K562 (cell line): Measurements from ENCODE around the gene PARD3B. TPM values are rescaled to one million over a fixed set of nuclear protein-coding genes. Genes with fewer than 3 reads are reported as not detected.

ENCODE experiments used
- ATAC-seq: fragments of 200-7000 bp; cut with Tn5 transposase; 3 replicates; pipeline ENCODE4 v1.9.1; 2020; ENCODE audit warnings: moderate library complexity
- BruUV-seq: library from RNA; stranded (reverse); fragments of 400-500 nt; replicated peaks from 2 replicates; lab custom pipeline; 2021; lab: Mats Ljungman, UMichigan
- CTCF ChIA-PET: fragments of 300-600 bp; formaldehyde crosslinking; extraction: SDS; loops from one replicate; lab custom pipeline; 2021; ENCODE audit warnings: low intra/inter-chr PET ratio; lab: Yijun Ruan, JAX
- POLR2A ChIA-PET: fragments of 300-600, 350-650 bp; sonication (Branson Sonifier 250); formaldehyde crosslinking; extraction: SDS; loops from one replicate; lab custom pipeline; 2021; ENCODE audit warnings: antibody characterized with exemption, inconsistent platforms; lab: Yijun Ruan, JAX
- DNase-seq, 4 experiments: peaks; one replicate each; pipeline versions ENCODE4 v3.0.0 to v3.0.0-alpha.2; 2011 to 2018; ENCODE audit warnings: low spot score in 3 of 4, mixed read lengths in 3 of 4; ENCODE audit errors: extremely low read depth in 1 of 4
- FAIRE-seq: peaks from 2 replicates; lab custom pipeline; 2011; peaks lifted over from hg19 to GRCh38; lab: Jason Lieb, UNC
- H2AFZ ChIP-seq: 2 replicates; pipeline ENCODE4 v1.6.0; 2011; ENCODE audit warnings: low read depth, low read length, control low read depth, inconsistent platforms
- H3K27ac ChIP-seq: fragments of 200-600 bp; 3 replicates; pipeline ENCODE4 v1.8.0; 2011; ENCODE audit warnings: low read depth, mild to moderate bottlenecking, control low read depth, inconsistent platforms, low read length, moderate library complexity, mixed read lengths; ENCODE audit errors: extremely low read depth
- H3K27me3 ChIP-seq, 2 experiments: fragments of 300-600 bp in 1 of 2; 2 replicates in 1 of 2; 3 replicates in 1 of 2; pipeline versions ENCODE4 v1.6.0 to v1.8.0; 2011; ENCODE audit warnings: inconsistent platforms in 2 of 2, low read length in 2 of 2, mild to moderate bottlenecking in 1 of 2, mixed read lengths in 1 of 2, moderate library complexity in 1 of 2; ENCODE audit not compliant: control insufficient read depth in 2 of 2, insufficient read depth in 2 of 2
- H3K36me3 ChIP-seq: fragments of 300-600 bp; 3 replicates; pipeline ENCODE4 v1.8.0; 2011; ENCODE audit warnings: mild to moderate bottlenecking, low read length, inconsistent platforms; ENCODE audit not compliant: control insufficient read depth, insufficient read depth
- H3K4me1 ChIP-seq, 2 experiments: fragments of 200-600 bp in 1 of 2; replicated peaks in 1 of 2; 2 replicates in 1 of 2; 3 replicates in 1 of 2; pipeline versions ENCODE4 v1.5.1 to v1.8.0; 2011; ENCODE audit warnings: inconsistent platforms in 2 of 2, low read length in 2 of 2, mild to moderate bottlenecking in 1 of 2, mixed read lengths in 1 of 2, moderate library complexity in 1 of 2; ENCODE audit not compliant: control insufficient read depth in 2 of 2, insufficient read depth in 2 of 2
- H3K4me2 ChIP-seq: 2 replicates; pipeline ENCODE4 v1.6.1; 2011; ENCODE audit warnings: low read length, control low read depth, inconsistent platforms, mixed read lengths; ENCODE audit not compliant: insufficient read depth
- H3K4me3 ChIP-seq: fragments of 200-600 bp; sonication (generic), shearing (Covaris generic); 2 replicates; pipeline ENCODE4 v1.5.1; 2016; ENCODE audit warnings: control low read depth, inconsistent platforms
- H3K79me2 ChIP-seq: fragments of 200-600 bp; 3 replicates; pipeline ENCODE4 v1.8.0; 2011; ENCODE audit warnings: low read length, inconsistent platforms; ENCODE audit not compliant: control insufficient read depth, insufficient read depth
- H3K9ac ChIP-seq, 2 experiments: 2 replicates each; pipeline versions ENCODE4 v1.6.0 to v1.6.1; 2011; ENCODE audit warnings: low read depth in 2 of 2, low read length in 2 of 2, control low read depth in 1 of 2, inconsistent platforms in 1 of 2, mild to moderate bottlenecking in 1 of 2, mixed read lengths in 1 of 2; ENCODE audit not compliant: insufficient read depth in 1 of 2
- H3K9me1 ChIP-seq: one replicate; pipeline ENCODE4 v1.6.0; 2011; ENCODE audit warnings: inconsistent platforms, mild to moderate bottlenecking, low read length, moderate library complexity; ENCODE audit not compliant: control insufficient read depth, insufficient read depth
- H3K9me3 ChIP-seq: replicated peaks from 2 replicates; pipeline ENCODE4 v1.5.1; 2011; ENCODE audit warnings: low read depth, low read length, inconsistent platforms; ENCODE audit not compliant: control insufficient read depth, insufficient read depth
- H4K20me1 ChIP-seq: replicated peaks from 2 replicates; pipeline ENCODE4 v1.6.1; 2011; ENCODE audit warnings: low read length, inconsistent platforms, mixed read lengths; ENCODE audit not compliant: control insufficient read depth, insufficient read depth
- AFF1 ChIP-seq, 2 experiments: fragments of 450-650 bp; IDR thresholded peaks; 2 replicates each; pipeline ENCODE4 v1.6.1; 2018; ENCODE audit warnings: mild to moderate bottlenecking in 2 of 2, low read depth in 1 of 2; ENCODE audit not compliant: partially characterized antibody in 2 of 2
- BMI1 ChIP-seq: fragments of 150-350 bp; IDR thresholded peaks from 2 replicates; pipeline ENCODE4 v1.6.1; 2014; ENCODE audit warnings: low read length
- ELF1 ChIP-seq: fragments of 200-800 bp; sonication (Bioruptor generic); IDR thresholded peaks from 2 replicates; pipeline ENCODE4 v1.6.1; 2016; ENCODE audit warnings: missing genetic modification characterization, missing compliant biosample characterization
- ELK1 ChIP-seq: sonication (generic); formaldehyde crosslinking; IDR thresholded peaks from 2 replicates; pipeline ENCODE4 v1.8.1; 2022; ENCODE audit warnings: missing genetic modification reagents
- EZH2 ChIP-seq: IDR thresholded peaks from 2 replicates; pipeline ENCODE4 v1.6.1; 2012; ENCODE audit warnings: low read depth, mild to moderate bottlenecking, inconsistent platforms, low read length, borderline replicate concordance
- HOXB6 ChIP-seq: fragments of 250-450 bp; sonication (Bioruptor Pico); IDR thresholded peaks from 2 replicates; pipeline ENCODE4 v1.5.1; 2022; ENCODE audit warnings: mild to moderate bottlenecking, borderline replicate concordance
- JUNB ChIP-seq: fragments of 450-650 bp; formaldehyde crosslinking; conservative IDR thresholded peaks from 2 replicates; pipeline ENCODE4 v1.4.0; 2020; ENCODE audit warnings: mild to moderate bottlenecking
- KLF13 ChIP-seq: fragments of 450-650 bp; IDR thresholded peaks from 2 replicates; pipeline ENCODE4 v1.6.1; 2016; ENCODE audit warnings: missing genetic modification characterization, low read depth, mild to moderate bottlenecking, missing compliant biosample characterization, moderate library complexity, borderline replicate concordance
- SNRNP70 ChIP-seq: fragments of 200-400 bp; formaldehyde crosslinking; optimal IDR thresholded peaks from 2 replicates; pipeline ENCODE3; 2017; ENCODE audit warnings: low read depth, low read length
- TAF1 ChIP-seq: IDR thresholded peaks from 2 replicates; pipeline ENCODE4 v1.6.1; 2011; ENCODE audit warnings: mild to moderate bottlenecking, low read length, moderate library complexity; ENCODE audit not compliant: insufficient read depth, control insufficient read depth, severe bottlenecking; ENCODE audit errors: extremely low read depth
- U2AF1 ChIP-seq: fragments of 200-400 bp; formaldehyde crosslinking; optimal IDR thresholded peaks from 2 replicates; pipeline ENCODE3; 2017; ENCODE audit warnings: mild to moderate bottlenecking, low read depth, low read length, moderate library complexity
- ZFX ChIP-seq: sonication (generic); formaldehyde crosslinking; IDR thresholded peaks from 2 replicates; pipeline ENCODE4 v1.8.0; 2022; ENCODE audit warnings: mild to moderate bottlenecking, missing genetic modification reagents, moderate library complexity
- ZNF146 ChIP-seq: IDR thresholded peaks from one replicate; pipeline ENCODE4 v1.6.1; 2018; ENCODE audit warnings: missing compliant biosample characterization; ENCODE audit not compliant: unreplicated experiment
- ZNF586 ChIP-seq: fragments of 450-650 bp; formaldehyde crosslinking; conservative IDR thresholded peaks from 2 replicates; pipeline ENCODE4 v1.4.0; 2020; ENCODE audit warnings: mild to moderate bottlenecking, moderate library complexity
- ZNF740 ChIP-seq, 3 experiments: fragments of 200-800 bp in 1 of 3; sonication (Bioruptor generic) in 1 of 3; sonication (generic) in 1 of 3; formaldehyde crosslinking in 1 of 3; IDR thresholded peaks; 2 replicates each; pipeline versions ENCODE4 v1.6.1 to v1.8.0; 2016 to 2022; ENCODE audit warnings: mild to moderate bottlenecking in 2 of 3, missing compliant biosample characterization in 2 of 3, missing genetic modification characterization in 2 of 3, missing genetic modification reagents in 1 of 3
- WGBS: fragments of 100-300 bp; shearing (Covaris generic); methylation state at CpG from one replicate; pipeline ENCODE4 v1.1.6; 2016; ENCODE audit warnings: low coverage, mixed read lengths; ENCODE audit not compliant: insufficient coverage; ENCODE audit errors: missing lambda C conversion rate; 5-methylcytosine and 5-hydroxymethylcytosine counted together
- in situ Hi-C: fragments of 300-500 bp; cut with MboI; formaldehyde crosslinking; loops from 4 replicates; pipeline ENCODE4 v1.15.0; 2018; ENCODE audit warnings: inconsistent platforms, mixed read lengths
- intact Hi-C: fragments of 100-400 bp; cut with micrococcal nuclease; formaldehyde crosslinking; loops from 2 replicates; pipeline ENCODE4 v1.14.2; 2022
- polyA plus RNA-seq, 8 experiments: library from polyadenylated mRNA; depleted of rRNA in 4 of 8; stranded (reverse) in 5 of 8; unstranded in 3 of 8; fragments of >200 nt; fragmentation: Nextera tagmentation in 2 of 8; fragmentation: Illumina TruSeq in 1 of 8; extraction: Ambion mirVana in 2 of 8; extraction: Trizol in 1 of 8; gene quantifications; 2 replicates each; pipeline versions ENCODE4 v1.2.1 to v1.2.3, GENCODE V29; 2011 to 2014; ENCODE audit warnings: inconsistent platforms in 1 of 8, missing spikeins in 1 of 8
- total RNA-seq, 7 experiments: library from RNA; depleted of rRNA in 6 of 7; stranded (reverse); fragments of >200 nt in 6 of 7; fragmentation: Illumina TruSeq in 2 of 7; extraction: Trizol in 2 of 7; gene quantifications; 2 replicates each; pipeline versions ENCODE4 v1.2.1 to v1.2.3, GENCODE V29; 2011 to 2021; ENCODE audit warnings: low replicate concordance in 1 of 7

PARD3B gene
- total and polyA plus RNA-seq, 9 of the 15 experiments (the other 6 are each of a cell fraction or from before 2014, with no cell fraction given) = 0.15 to 3.0 (median 1.1) TPM

- TF ChIP-seq AFF1 (IDR thresholded peaks at IDR 0.05; ENCODE audit: low read depth in 1 of 2, partially characterized antibody in 2 of 2) = no peak
- no peak for TF ChIP-seq HOXB6 (CRISPR knock-in tag)
- no peak for TF ChIP-seq ZNF146 (CRISPR knock-in tag)
- no peak for TF ChIP-seq U2AF1
- no peak for TF ChIP-seq ZNF586 (CRISPR knock-in tag)
- no peak for TF ChIP-seq SNRNP70
- TF ChIP-seq ZFX = no peak
- no peak for TF ChIP-seq EZH2
- TF ChIP-seq, all 486 proteins: peak for 0
These were observed 176.9 kb downstream of the PARD3B start (continued) for GRCh38 chr2:204722207-204722606.

GRCh38 chr2:204722691-204723090, 177.4 kb downstream of the PARD3B start:
- Histone ChIP-seq H3K4me1 (no peaks in the 10 kb centered on the region), H3K4me2 (no peak overlapping the region), H3K79me2 (no peaks in the 10 kb centered on the region), H3K9me3 (no peaks in the 10 kb centered on the region), H3K27me3 (no peaks in the 10 kb centered on the region), H3K9ac (no peak overlapping the region), H2AFZ (no peak overlapping the region), H3K9me1 (no peaks in the 10 kb centered on the region), H3K36me3 (no peaks in the 10 kb centered on the region), H3K4me3 (no peak overlapping the region), H3K27ac (no peak overlapping the region), H4K20me1 (no peaks in the 10 kb centered on the region)
- intact Hi-C loops = no loop called here
- DNase-seq (no peak), ATAC-seq (no peak), FAIRE-seq (no peak)
- ChIA-PET CTCF (no interaction called here), POLR2A (no interaction called here)
- WGBS = 0% methylated on average over 2 of the region's 2 CpGs
- in situ Hi-C loops = no loop called here
- no TSS peak for BruUV-seq
- TF ChIP-seq JUNB (no peak), ZNF740 (CRISPR knock-in tag; IDR thresholded peaks at IDR 0.05) (no peak), ZNF740 (tag; IDR thresholded peaks at IDR 0.05) (no peak), BMI1 (no peak), ELK1 (CRISPR knock-in tag) (no peak), ELF1 (no peak), KLF13 (tag) (no peak), TAF1 (no peak)
